Islet precursor cell (in vitro differentiated cells): ENCODE results near the gene BFSP1.

Experiments
- DNase-seq: peaks from one replicate; pipeline ENCODE4 v3.0.0-alpha.2; 2018

The BFSP1 gene

GRCh38 chr20:17530716-17531664 lies at the start of gene BFSP1:
BFSP1 (minus strand) TSS chr20:17531379; CDS start chr20:17531329, 50 bp downstream.
- DNase-seq: peak; percentile 82

GRCh38 chr20:17580895-17581294 lies 49.7 kb upstream of the BFSP1 start:
- no peak for DNase-seq

GRCh38 chr20:17579369-17580039 lies 48.3 kb upstream of the BFSP1 start:
- DNase-seq: no peak

GRCh38 chr20:17576215-17576614 lies 45.0 kb upstream of the BFSP1 start:
- no peak for DNase-seq

- no peak for DNase-seq
These were observed 42.3 kb upstream of the BFSP1 start for GRCh38 chr20:17573463-17573862.

GRCh38 chr20:17572034-17572638 lies 41.0 kb upstream of the BFSP1 start:
- DNase-seq: no peak

GRCh38 chr20:17571153-17571527 lies 40.0 kb upstream of the BFSP1 start:
- DNase-seq: no peak

- DNase-seq: peak; percentile 73
These were observed 39.4 kb upstream of the BFSP1 start for GRCh38 chr20:17570347-17571152.

- peak; percentile 100 for DNase-seq
These were observed 38.6 kb upstream of the BFSP1 start, which contains the start of gene DSTN for GRCh38 chr20:17569616-17570346. DSTN (plus strand) TSS chr20:17570075; CDS start chr20:17570209, 134 bp downstream.

GRCh38 chr20:17568972-17569521 lies 37.9 kb upstream of the BFSP1 start:
- peak; percentile 99 for DNase-seq

- peak; percentile 87 for DNase-seq
These were observed 37.0 kb upstream of the BFSP1 start for GRCh38 chr20:17568045-17568788.

GRCh38 chr20:17566345-17566744 lies 35.2 kb upstream of the BFSP1 start:
- DNase-seq: no peak

GRCh38 chr20:17565169-17565845 lies 34.1 kb upstream of the BFSP1 start:
- DNase-seq: no peak

GRCh38 chr20:17562804-17563305 lies 31.7 kb upstream of the BFSP1 start:
- DNase-seq: peak; percentile 76

- no peak for DNase-seq
These were observed 29.3 kb upstream of the BFSP1 start for GRCh38 chr20:17560344-17561074.

- peak; percentile 70 for DNase-seq
These were observed 28.2 kb upstream of the BFSP1 start for GRCh38 chr20:17559338-17559737.

GRCh38 chr20:17558941-17559304 lies 27.7 kb upstream of the BFSP1 start:
- no peak for DNase-seq

GRCh38 chr20:17558154-17558940 lies 27.2 kb upstream of the BFSP1 start:
- peak; percentile 93 for DNase-seq

- DNase-seq: peak; percentile 80
These were observed 26.5 kb upstream of the BFSP1 start for GRCh38 chr20:17557675-17558006.
